HepG2 (cell line): ENCODE results near the gene CBLC. TPM values are rescaled to one million over a fixed set of nuclear protein-coding genes. Genes with fewer than 3 reads are reported as not detected.

ENCODE experiments used
- CREB1 ChIP-seq, 2 experiments: fragments of 450-650 bp in 1 of 2; IDR thresholded peaks; 2 replicates each; pipeline ENCODE4 v1.6.1; 2016 to 2017; ENCODE audit warnings: control low read depth in 1 of 2, mild to moderate bottlenecking in 1 of 2, missing compliant biosample characterization in 1 of 2, missing genetic modification characterization in 1 of 2
- DR1 ChIP-seq: sonication (generic); formaldehyde crosslinking; IDR thresholded peaks from 2 replicates; pipeline ENCODE4 v1.8.0; 2021; ENCODE audit warnings: mild to moderate bottlenecking, missing genetic modification reagents, inconsistent platforms
- KDM6A ChIP-seq: IDR thresholded peaks from 2 replicates; pipeline ENCODE4 v1.6.1; 2016; ENCODE audit warnings: low read depth
- KMT2A ChIP-seq: sonication (generic); formaldehyde crosslinking; IDR thresholded peaks from 2 replicates; pipeline ENCODE4 v1.4.0; 2020; ENCODE audit warnings: missing genetic modification reagents
- LCORL ChIP-seq, 2 experiments: fragments of 450-650 bp in 1 of 2; sonication (generic) in 1 of 2; formaldehyde crosslinking in 1 of 2; IDR thresholded peaks; 2 replicates each; pipeline versions ENCODE4 v1.5.0 to v1.6.1; 2017 to 2020; ENCODE audit warnings: antibody characterized with exemption in 1 of 2, missing genetic modification reagents in 1 of 2
- MATR3 ChIP-seq: sonication (generic); formaldehyde crosslinking; IDR thresholded peaks from 2 replicates; pipeline ENCODE4 v1.4.0; 2020; ENCODE audit warnings: missing genetic modification reagents
- MEIS2 ChIP-seq: sonication (generic); formaldehyde crosslinking; IDR thresholded peaks from 2 replicates; pipeline ENCODE4 v1.9.0; 2021; ENCODE audit warnings: mild to moderate bottlenecking, missing genetic modification reagents
- NONO ChIP-seq, 2 experiments: fragments of 450-650 bp in 1 of 2; sonication (generic) in 1 of 2; formaldehyde crosslinking in 1 of 2; IDR thresholded peaks in 1 of 2; conservative IDR thresholded peaks in 1 of 2; 2 replicates each; pipeline versions ENCODE4 v1.6.1 to v1.8.0; 2017 to 2022; ENCODE audit warnings: mild to moderate bottlenecking in 1 of 2, missing genetic modification reagents in 1 of 2, moderate library complexity in 1 of 2
- SIX1 ChIP-seq: sonication (generic); formaldehyde crosslinking; IDR thresholded peaks from 2 replicates; pipeline ENCODE4 v1.4.0; 2020; ENCODE audit warnings: missing genetic modification reagents, borderline replicate concordance
- TBL1XR1 ChIP-seq: fragments of 150-350 bp; IDR thresholded peaks from 2 replicates; pipeline ENCODE4 v1.6.1; 2014; ENCODE audit warnings: borderline replicate concordance, low read length; ENCODE audit not compliant: partially characterized antibody
- ZFP37 ChIP-seq: sonication (generic); formaldehyde crosslinking; IDR thresholded peaks from 2 replicates; pipeline ENCODE4 v1.4.0; 2020; ENCODE audit warnings: missing genetic modification reagents, borderline replicate concordance
- ZFP41 ChIP-seq: sonication (generic); formaldehyde crosslinking; IDR thresholded peaks from 2 replicates; pipeline ENCODE4 v1.4.0; 2020; ENCODE audit warnings: mild to moderate bottlenecking, missing genetic modification reagents, borderline replicate concordance
- ZFX ChIP-seq: sonication (generic); formaldehyde crosslinking; IDR thresholded peaks from 2 replicates; pipeline ENCODE4 v1.4.0; 2020; ENCODE audit warnings: mild to moderate bottlenecking, low read depth, missing genetic modification reagents, moderate library complexity
- ZNF136 ChIP-seq: sonication (generic); formaldehyde crosslinking; IDR thresholded peaks from 2 replicates; pipeline ENCODE4 v1.8.1; 2022; ENCODE audit warnings: low read depth, mild to moderate bottlenecking, moderate library complexity, missing genetic modification reagents
- ZNF232 ChIP-seq: sonication (generic); formaldehyde crosslinking; IDR thresholded peaks from 2 replicates; pipeline ENCODE4 v1.4.0; 2020; ENCODE audit warnings: missing genetic modification reagents, borderline replicate concordance
- ZNF460 ChIP-seq: sonication (generic); formaldehyde crosslinking; IDR thresholded peaks from 2 replicates; pipeline ENCODE4 v1.5.1; 2020; ENCODE audit warnings: missing genetic modification reagents, mild to moderate bottlenecking, borderline replicate concordance
- ZNF746 ChIP-seq: sonication (generic); formaldehyde crosslinking; IDR thresholded peaks from 2 replicates; pipeline ENCODE4 v1.8.0; 2022; ENCODE audit warnings: mild to moderate bottlenecking, missing genetic modification reagents
- ZNF768 ChIP-seq: sonication (generic); formaldehyde crosslinking; IDR thresholded peaks from 2 replicates; pipeline ENCODE4 v1.4.0; 2020; ENCODE audit warnings: missing genetic modification reagents
- ZSCAN9 ChIP-seq: IDR thresholded peaks from 2 replicates; pipeline ENCODE4 v1.6.1; 2016; ENCODE audit warnings: borderline replicate concordance
- polyA plus RNA-seq, 8 experiments: library from polyadenylated mRNA; depleted of rRNA in 3 of 8; stranded (reverse) in 7 of 8; unstranded in 1 of 8; fragments of >200 nt; fragmentation: Illumina TruSeq in 4 of 8; extraction: Trizol in 4 of 8; gene quantifications; 2 replicates each; pipeline versions ENCODE4 v1.2.1 to v1.2.3, GENCODE V29; 2011 to 2016; ENCODE audit warnings: low read depth in 4 of 8, missing spikeins in 1 of 8, mixed read lengths in 1 of 8; ENCODE audit not compliant: insufficient read depth in 1 of 8
- total RNA-seq, 5 experiments: library from RNA; depleted of rRNA; stranded (reverse); fragments of >200 nt; fragmentation: Illumina TruSeq; extraction: Trizol; gene quantifications; 2 replicates each; pipeline ENCODE4 v1.2.3, GENCODE V29; 2016; ENCODE audit warnings: low read depth in 1 of 5
- TF ChIP-seq, protein P1 (sequence below): sonication (generic); formaldehyde crosslinking; conservative IDR thresholded peaks from 2 replicates; pipeline ENCODE4 v1.5.0; 2020; ENCODE audit warnings: missing genetic modification reagents
- TF ChIP-seq, protein P2 (sequence below): sonication (generic); formaldehyde crosslinking; IDR thresholded peaks from 2 replicates; pipeline ENCODE4 v1.8.1; 2023; ENCODE audit warnings: mild to moderate bottlenecking, moderate library complexity, missing genetic modification reagents
- TF ChIP-seq, protein P3 (sequence below): sonication (generic); formaldehyde crosslinking; IDR thresholded peaks from 2 replicates; pipeline ENCODE4 v1.5.0; 2020; ENCODE audit warnings: missing genetic modification reagents, mild to moderate bottlenecking, borderline replicate concordance
- TF ChIP-seq, protein P4 (sequence below): sonication (generic); formaldehyde crosslinking; IDR thresholded peaks from 2 replicates; pipeline ENCODE4 v1.5.1; 2020; ENCODE audit warnings: missing genetic modification reagents, mild to moderate bottlenecking, borderline replicate concordance

CBLC gene
- total and polyA plus RNA-seq, 2 of the 13 experiments (the other 11 are each of a cell fraction or from before 2014, with no cell fraction given): 1.8 to 2.6 TPM

DNA sequence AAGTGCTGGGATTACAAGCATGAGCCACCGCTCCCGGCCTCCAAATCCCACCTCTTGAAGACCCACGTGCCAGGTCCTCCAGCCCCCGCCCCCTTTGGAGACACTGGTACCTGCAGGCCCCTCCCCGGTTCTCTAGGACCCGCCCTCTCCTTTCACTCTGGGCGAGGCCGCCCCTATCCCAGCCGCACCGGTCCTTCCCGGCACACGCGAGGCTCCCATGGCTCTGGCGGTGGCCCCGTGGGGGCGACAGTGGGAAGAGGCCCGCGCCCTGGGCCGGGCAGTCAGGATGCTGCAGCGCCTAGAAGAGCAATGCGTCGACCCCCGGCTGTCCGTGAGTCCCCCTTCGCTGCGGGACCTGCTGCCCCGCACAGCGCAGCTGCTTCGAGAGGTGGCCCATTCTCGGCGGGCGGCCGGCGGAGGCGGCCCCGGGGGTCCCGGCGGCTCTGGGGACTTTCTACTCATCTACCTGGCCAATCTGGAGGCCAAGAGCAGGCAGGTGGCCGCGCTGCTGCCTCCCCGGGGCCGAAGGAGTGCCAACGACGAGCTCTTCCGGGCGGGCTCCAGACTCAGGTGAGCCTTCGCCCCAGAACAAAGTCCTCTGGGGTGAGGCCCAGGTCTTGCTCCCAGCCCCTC, at the start of gene CBLC (continued):
- TF ChIP-seq ZNF232 (CRISPR knock-in tag): no peak
- TF ChIP-seq ZFP37 (CRISPR knock-in tag): no peak
- TF ChIP-seq KDM6A (CRISPR knock-in tag): no peak
- TF ChIP-seq, protein P1, sequence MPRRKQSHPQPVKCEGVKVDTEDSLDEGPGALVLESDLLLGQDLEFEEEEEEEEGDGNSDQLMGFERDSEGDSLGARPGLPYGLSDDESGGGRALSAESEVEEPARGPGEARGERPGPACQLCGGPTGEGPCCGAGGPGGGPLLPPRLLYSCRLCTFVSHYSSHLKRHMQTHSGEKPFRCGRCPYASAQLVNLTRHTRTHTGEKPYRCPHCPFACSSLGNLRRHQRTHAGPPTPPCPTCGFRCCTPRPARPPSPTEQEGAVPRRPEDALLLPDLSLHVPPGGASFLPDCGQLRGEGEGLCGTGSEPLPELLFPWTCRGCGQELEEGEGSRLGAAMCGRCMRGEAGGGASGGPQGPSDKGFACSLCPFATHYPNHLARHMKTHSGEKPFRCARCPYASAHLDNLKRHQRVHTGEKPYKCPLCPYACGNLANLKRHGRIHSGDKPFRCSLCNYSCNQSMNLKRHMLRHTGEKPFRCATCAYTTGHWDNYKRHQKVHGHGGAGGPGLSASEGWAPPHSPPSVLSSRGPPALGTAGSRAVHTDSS (CRISPR knock-in tag): no peak
- TF ChIP-seq ZNF746: no peak
- no peak for TF ChIP-seq MATR3
- TF ChIP-seq NONO (IDR thresholded peaks at IDR 0.05): no peak
- TF ChIP-seq NONO (CRISPR knock-in tag; conservative IDR thresholded peaks at IDR 0.05): no peak
- TF ChIP-seq ZNF460: no peak
- TF ChIP-seq, protein P2, sequence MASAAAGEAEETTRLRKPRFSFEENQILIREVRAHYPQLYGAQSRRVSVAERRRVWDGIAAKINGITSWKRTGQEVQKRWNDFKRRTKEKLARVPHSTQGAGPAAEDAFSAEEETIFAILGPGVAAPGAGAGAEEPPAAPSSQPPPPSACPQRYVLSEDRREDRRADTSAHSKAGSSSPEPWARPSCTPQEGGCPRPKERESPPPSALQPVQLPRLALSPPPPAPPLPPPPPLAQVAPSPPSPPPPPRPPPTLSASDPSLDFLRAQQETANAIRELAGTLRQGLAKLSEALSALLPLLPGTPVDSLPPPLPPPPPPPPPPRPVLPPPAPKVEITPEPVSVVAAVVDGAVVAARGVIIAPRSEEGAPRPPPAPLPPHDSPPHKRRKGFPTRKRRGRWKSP: no peak
- no peak for TF ChIP-seq ZFP41 (CRISPR knock-in tag)
- TF ChIP-seq, protein P3, sequence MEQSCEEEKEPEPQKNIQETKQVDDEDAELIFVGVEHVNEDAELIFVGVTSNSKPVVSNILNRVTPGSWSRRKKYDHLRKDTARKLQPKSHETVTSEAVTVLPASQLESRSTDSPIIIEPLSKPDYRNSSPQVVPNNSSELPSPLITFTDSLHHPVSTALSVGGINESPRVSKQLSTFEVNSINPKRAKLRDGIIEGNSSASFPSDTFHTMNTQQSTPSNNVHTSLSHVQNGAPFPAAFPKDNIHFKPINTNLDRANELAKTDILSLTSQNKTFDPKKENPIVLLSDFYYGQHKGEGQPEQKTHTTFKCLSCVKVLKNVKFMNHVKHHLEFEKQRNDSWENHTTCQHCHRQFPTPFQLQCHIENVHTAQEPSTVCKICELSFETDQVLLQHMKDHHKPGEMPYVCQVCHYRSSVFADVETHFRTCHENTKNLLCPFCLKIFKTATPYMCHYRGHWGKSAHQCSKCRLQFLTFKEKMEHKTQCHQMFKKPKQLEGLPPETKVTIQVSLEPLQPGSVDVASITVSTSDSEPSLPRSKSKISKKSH: 0 out of 2 replicates have a peak, but pooled peaks have one; percentile 15
- TF ChIP-seq DR1 (CRISPR knock-in tag): no peak
- TF ChIP-seq ZSCAN9 (CRISPR knock-in tag): no peak
- no peak for TF ChIP-seq ZNF136 (CRISPR knock-in tag)
- TF ChIP-seq KMT2A (CRISPR knock-in tag): no peak
- TF ChIP-seq ZFX (CRISPR knock-in tag): peak; percentile 61
- no peak for TF ChIP-seq TBL1XR1
- TF ChIP-seq SIX1 (CRISPR knock-in tag): no peak
- no peak for TF ChIP-seq MEIS2
- peak; percentile 30; the same call in 1 of the 2 replicates for TF ChIP-seq ZNF768 (CRISPR knock-in tag)
- TF ChIP-seq LCORL (IDR thresholded peaks at IDR 0.05): no peak
- TF ChIP-seq LCORL (CRISPR knock-in tag; IDR thresholded peaks at IDR 0.05): no peak
- TF ChIP-seq, protein P4, sequence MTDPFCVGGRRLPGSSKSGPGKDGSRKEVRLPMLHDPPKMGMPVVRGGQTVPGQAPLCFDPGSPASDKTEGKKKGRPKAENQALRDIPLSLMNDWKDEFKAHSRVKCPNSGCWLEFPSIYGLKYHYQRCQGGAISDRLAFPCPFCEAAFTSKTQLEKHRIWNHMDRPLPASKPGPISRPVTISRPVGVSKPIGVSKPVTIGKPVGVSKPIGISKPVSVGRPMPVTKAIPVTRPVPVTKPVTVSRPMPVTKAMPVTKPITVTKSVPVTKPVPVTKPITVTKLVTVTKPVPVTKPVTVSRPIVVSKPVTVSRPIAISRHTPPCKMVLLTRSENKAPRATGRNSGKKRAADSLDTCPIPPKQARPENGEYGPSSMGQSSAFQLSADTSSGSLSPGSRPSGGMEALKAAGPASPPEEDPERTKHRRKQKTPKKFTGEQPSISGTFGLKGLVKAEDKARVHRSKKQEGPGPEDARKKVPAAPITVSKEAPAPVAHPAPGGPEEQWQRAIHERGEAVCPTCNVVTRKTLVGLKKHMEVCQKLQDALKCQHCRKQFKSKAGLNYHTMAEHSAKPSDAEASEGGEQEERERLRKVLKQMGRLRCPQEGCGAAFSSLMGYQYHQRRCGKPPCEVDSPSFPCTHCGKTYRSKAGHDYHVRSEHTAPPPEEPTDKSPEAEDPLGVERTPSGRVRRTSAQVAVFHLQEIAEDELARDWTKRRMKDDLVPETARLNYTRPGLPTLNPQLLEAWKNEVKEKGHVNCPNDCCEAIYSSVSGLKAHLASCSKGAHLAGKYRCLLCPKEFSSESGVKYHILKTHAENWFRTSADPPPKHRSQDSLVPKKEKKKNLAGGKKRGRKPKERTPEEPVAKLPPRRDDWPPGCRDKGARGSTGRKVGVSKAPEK (CRISPR knock-in tag): no peak
- TF ChIP-seq CREB1 (IDR thresholded peaks at IDR 0.05): no peak
- TF ChIP-seq CREB1 (CRISPR knock-in tag; IDR thresholded peaks at IDR 0.05): no peak
